Neural cell (in vitro differentiated cells): ENCODE data around the gene EFR3B. TPM values are rescaled to one million over a fixed set of nuclear protein-coding genes. Genes with fewer than 3 reads are reported as not detected.

Experiments
- H2AFZ ChIP-seq: fragments of 200-600, 300-800 bp; sonication (generic), shearing (Covaris generic); 2 replicates; pipeline ENCODE4 v1.6.0; 2014; ENCODE audit warnings: low read depth, mild to moderate bottlenecking, antibody characterized with exemption, low read length, moderate library complexity
- H3F3A ChIP-seq: fragments of 200-600 bp; shearing (Covaris generic); 2 replicates; pipeline ENCODE4 v1.6.1; 2016; ENCODE audit warnings: mild to moderate bottlenecking, moderate library complexity, mixed read lengths, antibody characterized with exemption, low read length; ENCODE audit not compliant: insufficient read depth, poor library complexity, severe bottlenecking
- H3K27ac ChIP-seq: fragments of 200-600, 300-800 bp; sonication (generic), shearing (Covaris generic); 2 replicates; pipeline ENCODE4 v1.5.1; 2014; ENCODE audit warnings: mild to moderate bottlenecking, low read length, moderate library complexity
- H3K27me3 ChIP-seq: fragments of 300-800, 200-600 bp; sonication (generic), shearing (Covaris generic); 2 replicates; pipeline ENCODE4 v1.6.0; 2014; ENCODE audit warnings: mild to moderate bottlenecking, low read depth, low read length, moderate library complexity; ENCODE audit not compliant: insufficient read depth
- H3K36me3 ChIP-seq: fragments of 300-800, 200-600 bp; sonication (generic), shearing (Covaris generic); 2 replicates; pipeline ENCODE4 v1.5.1; 2014; ENCODE audit warnings: mild to moderate bottlenecking, antibody characterized with exemption, low read length, moderate library complexity; ENCODE audit not compliant: insufficient read depth
- H3K4me2 ChIP-seq: fragments of 300-800, 200-600 bp; sonication (generic), shearing (Covaris generic); 2 replicates; pipeline ENCODE4 v1.6.0; 2014; ENCODE audit warnings: mild to moderate bottlenecking, low read length
- H3K4me3 ChIP-seq: fragments of 300-800, 200-600 bp; sonication (generic), shearing (Covaris generic); 2 replicates; pipeline ENCODE4 v1.5.1; 2014; ENCODE audit warnings: mild to moderate bottlenecking, low read length, moderate library complexity
- H3K79me2 ChIP-seq: fragments of 200-600 bp; shearing (Covaris generic); replicated peaks from 2 replicates; pipeline ENCODE4 v1.6.0; 2014; ENCODE audit warnings: mild to moderate bottlenecking, low read length, moderate library complexity; ENCODE audit not compliant: insufficient read depth
- H3K9ac ChIP-seq: fragments of 300-800, 200-600 bp; sonication (generic), shearing (Covaris generic); 2 replicates; pipeline ENCODE4 v1.6.1; 2016; ENCODE audit warnings: mild to moderate bottlenecking, low read length, mixed read lengths
- H3K9me2 ChIP-seq: fragments of 200-600 bp; shearing (Covaris generic); 2 replicates; pipeline ENCODE4 v1.6.1; 2016; ENCODE audit warnings: mild to moderate bottlenecking, low read length, mixed read lengths; ENCODE audit not compliant: insufficient read depth
- H3K9me3 ChIP-seq: fragments of 200-600, 300-800 bp; sonication (generic), shearing (Covaris generic); 2 replicates; pipeline ENCODE4 v1.6.1; 2016; ENCODE audit warnings: mild to moderate bottlenecking, mixed run types, low read length, moderate library complexity, mixed read lengths
- H4K20me1 ChIP-seq: fragments of 200-600 bp; shearing (Covaris generic); 2 replicates; pipeline ENCODE4 v1.6.1; 2016; ENCODE audit warnings: mild to moderate bottlenecking, mixed run types; ENCODE audit not compliant: insufficient read depth
- EP300 ChIP-seq: fragments of 450-650 bp; conservative IDR thresholded peaks from 2 replicates; pipeline ENCODE4 v1.6.1; 2014; ENCODE audit warnings: antibody characterized with exemption, mild to moderate bottlenecking, moderate library complexity; ENCODE audit not compliant: poor library complexity, severe bottlenecking
- EZH2 ChIP-seq: fragments of 200-600, 300-800 bp; shearing (Covaris generic), sonication (generic); IDR thresholded peaks from 2 replicates; pipeline ENCODE4 v1.6.1; 2014; ENCODE audit warnings: antibody characterized with exemption, low read length, borderline replicate concordance, mild to moderate bottlenecking; ENCODE audit not compliant: insufficient read depth, poor library complexity, severe bottlenecking
- MXI1 ChIP-seq: fragments of 450-650 bp; conservative IDR thresholded peaks from 2 replicates; pipeline ENCODE4 v1.6.1; 2014; ENCODE audit warnings: antibody characterized with exemption, mild to moderate bottlenecking; ENCODE audit not compliant: poor library complexity, severe bottlenecking
- POLR2AphosphoS5 ChIP-seq: IDR thresholded peaks from 2 replicates; pipeline ENCODE4 v1.6.1; 2012
- RAD21 ChIP-seq: fragments of 450-650 bp; conservative IDR thresholded peaks from 2 replicates; pipeline ENCODE4 v1.6.1; 2014; ENCODE audit warnings: antibody characterized with exemption, mild to moderate bottlenecking, moderate library complexity
- SMC3 ChIP-seq: fragments of 450-650 bp; conservative IDR thresholded peaks from 2 replicates; pipeline ENCODE4 v1.6.1; 2014; ENCODE audit warnings: antibody characterized with exemption, mild to moderate bottlenecking, moderate library complexity; ENCODE audit not compliant: poor library complexity
- TAF1 ChIP-seq: IDR thresholded peaks from 2 replicates; pipeline ENCODE4 v1.6.1; 2012; ENCODE audit warnings: low read depth
- polyA plus RNA-seq: library from polyadenylated mRNA; depleted of rRNA; stranded (reverse); fragments of >200 nt; gene quantifications from 2 replicates; pipeline ENCODE4 v1.2.3, GENCODE V29; 2014
- TF ChIP-seq, protein P1 (sequence below): IDR thresholded peaks from 2 replicates; pipeline ENCODE4 v1.6.1; 2012; ENCODE audit warnings: borderline replicate concordance
- TF ChIP-seq, protein P2 (sequence below): fragments of 450-650 bp; IDR thresholded peaks from 2 replicates; pipeline ENCODE4 v1.5.1; 2014; ENCODE audit warnings: antibody characterized with exemption, mild to moderate bottlenecking, moderate library complexity; ENCODE audit not compliant: poor library complexity, severe bottlenecking

The EFR3B gene
- polyA plus RNA-seq, 1 donor from 2014 or later: 29.3 TPM

DNA sequence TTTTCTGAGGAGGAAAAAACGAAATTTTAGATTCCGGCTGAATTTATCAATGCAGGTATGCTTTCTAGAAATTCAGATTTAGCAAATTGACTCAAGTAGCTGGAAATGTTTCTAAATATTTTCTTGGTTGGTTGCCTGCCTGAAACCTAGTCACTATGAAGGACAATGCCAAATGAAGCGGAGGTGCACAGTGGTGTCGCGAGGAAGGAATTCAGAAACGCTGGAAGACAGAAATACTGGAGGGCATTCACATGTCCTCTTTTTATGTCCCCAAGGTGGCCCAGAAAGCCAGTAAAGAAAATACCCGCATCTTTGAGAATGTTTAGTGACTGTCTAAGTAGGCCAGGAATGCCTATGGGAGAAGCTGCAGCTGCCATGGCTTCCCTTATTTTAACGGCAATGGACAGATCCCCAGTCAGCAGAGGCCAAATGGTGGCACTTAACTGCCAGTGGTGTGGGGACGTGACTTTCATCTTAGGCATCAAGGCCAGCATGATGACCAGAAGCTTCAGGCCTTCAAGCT, 15.8 kb upstream of the EFR3B start:
- H3K4me2 ChIP-seq: no peak overlapping the region
- H3K9me2 ChIP-seq: no peaks in the 10 kb centered on the region
- H4K20me1 ChIP-seq: no peaks in the 10 kb centered on the region
- H3K79me2 ChIP-seq: no peaks in the 10 kb centered on the region
- no peaks in the 10 kb centered on the region for H3K36me3 ChIP-seq
- no peak overlapping the region for H3K27ac ChIP-seq
- H3F3A ChIP-seq: no peaks in the 10 kb centered on the region
- H3K4me3 ChIP-seq: no peak overlapping the region
- H3K27me3 ChIP-seq: no peaks in the 10 kb centered on the region
- no peak overlapping the region for H3K9ac ChIP-seq
- no peak overlapping the region for H2AFZ ChIP-seq
- no peaks in the 10 kb centered on the region for H3K9me3 ChIP-seq
- TF ChIP-seq RAD21 (no peak), SMC3 (no peak), POLR2AphosphoS5 (no peak), TAF1 (no peak), EZH2 (no peak), EP300 (no peak), MXI1 (no peak)
- TF ChIP-seq, protein P1, sequence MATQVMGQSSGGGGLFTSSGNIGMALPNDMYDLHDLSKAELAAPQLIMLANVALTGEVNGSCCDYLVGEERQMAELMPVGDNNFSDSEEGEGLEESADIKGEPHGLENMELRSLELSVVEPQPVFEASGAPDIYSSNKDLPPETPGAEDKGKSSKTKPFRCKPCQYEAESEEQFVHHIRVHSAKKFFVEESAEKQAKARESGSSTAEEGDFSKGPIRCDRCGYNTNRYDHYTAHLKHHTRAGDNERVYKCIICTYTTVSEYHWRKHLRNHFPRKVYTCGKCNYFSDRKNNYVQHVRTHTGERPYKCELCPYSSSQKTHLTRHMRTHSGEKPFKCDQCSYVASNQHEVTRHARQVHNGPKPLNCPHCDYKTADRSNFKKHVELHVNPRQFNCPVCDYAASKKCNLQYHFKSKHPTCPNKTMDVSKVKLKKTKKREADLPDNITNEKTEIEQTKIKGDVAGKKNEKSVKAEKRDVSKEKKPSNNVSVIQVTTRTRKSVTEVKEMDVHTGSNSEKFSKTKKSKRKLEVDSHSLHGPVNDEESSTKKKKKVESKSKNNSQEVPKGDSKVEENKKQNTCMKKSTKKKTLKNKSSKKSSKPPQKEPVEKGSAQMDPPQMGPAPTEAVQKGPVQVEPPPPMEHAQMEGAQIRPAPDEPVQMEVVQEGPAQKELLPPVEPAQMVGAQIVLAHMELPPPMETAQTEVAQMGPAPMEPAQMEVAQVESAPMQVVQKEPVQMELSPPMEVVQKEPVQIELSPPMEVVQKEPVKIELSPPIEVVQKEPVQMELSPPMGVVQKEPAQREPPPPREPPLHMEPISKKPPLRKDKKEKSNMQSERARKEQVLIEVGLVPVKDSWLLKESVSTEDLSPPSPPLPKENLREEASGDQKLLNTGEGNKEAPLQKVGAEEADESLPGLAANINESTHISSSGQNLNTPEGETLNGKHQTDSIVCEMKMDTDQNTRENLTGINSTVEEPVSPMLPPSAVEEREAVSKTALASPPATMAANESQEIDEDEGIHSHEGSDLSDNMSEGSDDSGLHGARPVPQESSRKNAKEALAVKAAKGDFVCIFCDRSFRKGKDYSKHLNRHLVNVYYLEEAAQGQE: no peak
- TF ChIP-seq, protein P2, sequence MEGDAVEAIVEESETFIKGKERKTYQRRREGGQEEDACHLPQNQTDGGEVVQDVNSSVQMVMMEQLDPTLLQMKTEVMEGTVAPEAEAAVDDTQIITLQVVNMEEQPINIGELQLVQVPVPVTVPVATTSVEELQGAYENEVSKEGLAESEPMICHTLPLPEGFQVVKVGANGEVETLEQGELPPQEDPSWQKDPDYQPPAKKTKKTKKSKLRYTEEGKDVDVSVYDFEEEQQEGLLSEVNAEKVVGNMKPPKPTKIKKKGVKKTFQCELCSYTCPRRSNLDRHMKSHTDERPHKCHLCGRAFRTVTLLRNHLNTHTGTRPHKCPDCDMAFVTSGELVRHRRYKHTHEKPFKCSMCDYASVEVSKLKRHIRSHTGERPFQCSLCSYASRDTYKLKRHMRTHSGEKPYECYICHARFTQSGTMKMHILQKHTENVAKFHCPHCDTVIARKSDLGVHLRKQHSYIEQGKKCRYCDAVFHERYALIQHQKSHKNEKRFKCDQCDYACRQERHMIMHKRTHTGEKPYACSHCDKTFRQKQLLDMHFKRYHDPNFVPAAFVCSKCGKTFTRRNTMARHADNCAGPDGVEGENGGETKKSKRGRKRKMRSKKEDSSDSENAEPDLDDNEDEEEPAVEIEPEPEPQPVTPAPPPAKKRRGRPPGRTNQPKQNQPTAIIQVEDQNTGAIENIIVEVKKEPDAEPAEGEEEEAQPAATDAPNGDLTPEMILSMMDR: no peak

DNA sequence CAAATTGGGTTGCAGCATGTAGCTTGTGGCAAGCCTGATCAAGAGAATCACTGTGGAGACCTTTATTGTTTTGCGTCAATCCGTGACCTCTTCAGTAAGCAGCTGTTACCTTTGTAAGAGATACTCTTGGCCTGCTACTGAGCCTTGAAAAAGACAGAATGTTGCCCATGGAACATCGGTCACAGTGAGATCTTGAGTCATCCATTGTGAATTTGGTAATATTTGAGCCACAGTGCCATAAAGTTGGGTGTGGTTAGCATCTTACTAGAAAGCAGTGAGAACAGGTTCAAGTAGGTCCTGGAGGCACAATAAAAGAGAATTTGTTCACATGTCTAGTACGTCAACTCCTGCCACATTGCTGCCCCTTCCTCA, 12.7 kb upstream of the EFR3B start:
- no peaks in the 10 kb centered on the region for H3K27me3 ChIP-seq
- H2AFZ ChIP-seq: no peak overlapping the region
- no peaks in the 10 kb centered on the region for H3K9me3 ChIP-seq
- H4K20me1 ChIP-seq: no peaks in the 10 kb centered on the region
- TF ChIP-seq, protein P1: no peak
- TF ChIP-seq TAF1: no peak
- no peak for TF ChIP-seq MXI1
- TF ChIP-seq EZH2: no peak
- no peak for TF ChIP-seq EP300
- no peak overlapping the region for H3K27ac ChIP-seq
- H3K79me2 ChIP-seq: no peaks in the 10 kb centered on the region
- no peaks in the 10 kb centered on the region for H3K36me3 ChIP-seq
- no peaks in the 10 kb centered on the region for H3F3A ChIP-seq
- H3K9ac ChIP-seq: no peak overlapping the region
- H3K9me2 ChIP-seq: no peaks in the 10 kb centered on the region
- H3K4me3 ChIP-seq: no peak overlapping the region
- no peak overlapping the region for H3K4me2 ChIP-seq
